ENCODE measurements around the gene ADGRF1.

The ADGRF1 gene

GRCh38 chr6:46990031-46990644, 52.0 kb downstream of the ADGRF1 start:
- H3K4me1 ChIP-seq (ENCODE audit: control insufficient read depth in 1 of 2, insufficient read depth in 1 of 2, low read depth in 1 of 2, low read length in 1 of 2): peaks cover 0 to 3% of the 10 kb centered on the region in 2 experiments
- no peak for TF ChIP-seq CTCF (IDR thresholded peaks at IDR 0.05)
- no peak overlapping the region for H3K27ac ChIP-seq
- no peaks in the 10 kb centered on the region for H3K9me3 ChIP-seq
- H3K36me3 ChIP-seq: no peaks in the 10 kb centered on the region
- H3K4me3 ChIP-seq (ENCODE audit: low read depth in 1 of 2, low read length in 1 of 2): no peak overlapping the region
- no peaks in the 10 kb centered on the region for H3K27me3 ChIP-seq

GRCh38 chr6:46989398-46989797, 52.7 kb downstream of the ADGRF1 start:
- no peak overlapping the region for H3K27ac ChIP-seq
- no peak overlapping the region for H3K4me3 ChIP-seq (ENCODE audit: low read depth in 1 of 2, low read length in 1 of 2)
- H3K9me3 ChIP-seq: no peaks in the 10 kb centered on the region
- H3K4me1 ChIP-seq (ENCODE audit: control insufficient read depth in 1 of 2, insufficient read depth in 1 of 2, low read depth in 1 of 2, low read length in 1 of 2): peaks cover 0 to 3% of the 10 kb centered on the region in 2 experiments
- H3K27me3 ChIP-seq: no peaks in the 10 kb centered on the region
- H3K36me3 ChIP-seq: no peaks in the 10 kb centered on the region
- no peak for TF ChIP-seq CTCF (IDR thresholded peaks at IDR 0.05)

GRCh38 chr6:46985943-46986342, 56.2 kb downstream of the ADGRF1 start:
- no peaks in the 10 kb centered on the region for H3K27me3 ChIP-seq
- no peak overlapping the region for H3K27ac ChIP-seq
- no peaks in the 10 kb centered on the region for H3K36me3 ChIP-seq
- H3K4me3 ChIP-seq (ENCODE audit: low read depth in 1 of 2, low read length in 1 of 2): no peak overlapping the region
- peaks cover 0 to 3% of the 10 kb centered on the region in 2 experiments for H3K4me1 ChIP-seq (ENCODE audit: control insufficient read depth in 1 of 2, insufficient read depth in 1 of 2, low read depth in 1 of 2, low read length in 1 of 2)
- no peak for TF ChIP-seq CTCF (IDR thresholded peaks at IDR 0.05)
- no peaks in the 10 kb centered on the region for H3K9me3 ChIP-seq

GRCh38 chr6:46983007-46983411, 59.1 kb downstream of the ADGRF1 start:
- H3K4me1 ChIP-seq (ENCODE audit: control insufficient read depth in 1 of 2, insufficient read depth in 1 of 2, low read depth in 1 of 2, low read length in 1 of 2): peaks cover 0 to 3% of the 10 kb centered on the region in 2 experiments
- no peaks in the 10 kb centered on the region for H3K36me3 ChIP-seq
- H3K27ac ChIP-seq: no peak overlapping the region

GRCh38 chr6:46979206-46979605, 62.9 kb downstream of the ADGRF1 start:
- Histone ChIP-seq H3K36me3 (no peaks in the 10 kb centered on the region), H3K4me1 (ENCODE audit: control insufficient read depth in 1 of 2, insufficient read depth in 1 of 2, low read depth in 1 of 2, low read length in 1 of 2) (no peaks in the 10 kb centered on the region), H3K27me3 (no peaks in the 10 kb centered on the region), H3K27ac (no peak overlapping the region), H3K4me3 (ENCODE audit: low read depth in 1 of 2, low read length in 1 of 2) (no peak overlapping the region), H3K9me3 (no peaks in the 10 kb centered on the region)
- no peak for TF ChIP-seq CTCF (IDR thresholded peaks at IDR 0.05)

More at GRCh38 chr6:46983007-46983411, 59.1 kb downstream of the ADGRF1 start:
- H3K4me3 ChIP-seq (ENCODE audit: low read depth in 1 of 2, low read length in 1 of 2): no peak overlapping the region
- no peaks in the 10 kb centered on the region for H3K27me3 ChIP-seq
- H3K9me3 ChIP-seq: no peaks in the 10 kb centered on the region
- no peak for TF ChIP-seq CTCF (IDR thresholded peaks at IDR 0.05)
